HG02571 (cell line): ENCODE measurements around the gene APPL2.

ENCODE experiments used
- ATAC-seq: cut with Tn5 transposase; IDR thresholded peaks from one replicate; pipeline ENCODE4 v1.9.1; 2021; ENCODE audit warnings: mild to moderate bottlenecking, moderate library complexity; ENCODE audit not compliant: unreplicated experiment

The APPL2 gene

GRCh38 chr12:105141320-105141922, 94.6 kb downstream of the APPL2 start:
- ATAC-seq = no peak

DNA sequence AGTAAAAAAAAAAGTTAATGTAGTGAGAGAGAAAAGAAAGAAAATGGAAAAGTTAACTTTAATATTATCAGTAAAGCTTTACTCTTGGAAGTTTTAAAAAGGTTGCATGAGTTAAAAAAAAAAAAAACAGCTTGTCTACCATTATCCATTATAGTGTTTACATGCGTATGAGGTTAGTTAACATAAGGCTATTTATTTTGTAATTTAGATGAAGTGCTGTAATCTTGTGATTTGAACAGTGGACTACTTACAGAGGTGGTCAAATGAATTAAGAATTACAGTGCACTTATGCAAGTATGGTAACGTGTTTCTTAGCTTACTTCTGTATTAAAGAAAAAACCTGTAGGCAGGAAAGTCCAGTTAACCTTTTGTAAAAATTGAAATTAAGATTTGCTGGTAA, 97.7 kb downstream of the APPL2 start:
- ATAC-seq = no peak
